Stomach (tissue), 4 donors: ENCODE data around the gene THSD4.
"Not testable (repeated sequence)": the region's sequence is repeated elsewhere in the genome, so short reads cannot be mapped to it uniquely, and the experiment has no call there.

Source experiments
- CTCF ChIP-seq, 7 experiments: fragments of 450-650 bp in 4 of 7; fragments of 200-600 bp in 3 of 7; sonication (generic) in 3 of 7; IDR thresholded peaks; one replicate each; pipeline ENCODE4 v1.5.1; 2016 to 2019; ENCODE audit warnings: antibody characterized with exemption in 7 of 7, control low read depth in 2 of 7, mild to moderate bottlenecking in 1 of 7
- POLR2A ChIP-seq, 4 donors: fragments of 450-650 bp; IDR thresholded peaks; one replicate each; pipeline ENCODE4 v1.6.1; 2016; ENCODE audit warnings: antibody characterized with exemption in 4 of 4, control low read depth in 2 of 4, mild to moderate bottlenecking in 1 of 4, moderate library complexity in 1 of 4

- not testable (repeated sequence) for TF ChIP-seq CTCF, POLR2A (IDR thresholded peaks at IDR 0.05)
Observed at GRCh38 chr15:71439478-71439877, 324.2 kb downstream of the THSD4 start.
